MM.1S (cell line): Measurements from ENCODE around the gene JAKMIP2.
"Not testable (repeated sequence)": the region's sequence is repeated elsewhere in the genome, so short reads cannot be mapped to it uniquely, and the experiment has no call there.

ENCODE experiments used
- DNase-seq: peaks from one replicate; pipeline ENCODE4 v3.0.0-alpha.2; 2015
- H2AFZ ChIP-seq: fragments of 300-600 bp; sonication (generic); 2 replicates; pipeline ENCODE4 v1.6.0; 2016; ENCODE audit warnings: antibody characterized with exemption, low read length
- H3F3A ChIP-seq: fragments of 300-600 bp; sonication (generic); 2 replicates; pipeline ENCODE4 v1.6.1; 2016; ENCODE audit warnings: mild to moderate bottlenecking, antibody characterized with exemption, low read length, moderate library complexity, mixed read lengths; ENCODE audit not compliant: insufficient read depth
- H3K27ac ChIP-seq: fragments of 300-600 bp; sonication (generic); 2 replicates; pipeline ENCODE4 v1.5.1; 2016; ENCODE audit warnings: mild to moderate bottlenecking, low read length
- H3K27me3 ChIP-seq: fragments of 300-600 bp; sonication (generic); replicated peaks from 2 replicates; pipeline ENCODE4 v1.6.0; 2016; ENCODE audit warnings: low read length; ENCODE audit not compliant: insufficient read depth
- H3K36me3 ChIP-seq: fragments of 300-600 bp; sonication (generic); replicated peaks from 2 replicates; pipeline ENCODE4 v1.6.1; 2016; ENCODE audit warnings: mild to moderate bottlenecking, low read length, mixed read lengths; ENCODE audit not compliant: insufficient read depth
- H3K4me1 ChIP-seq: fragments of 300-600 bp; sonication (generic); 2 replicates; pipeline ENCODE4 v1.6.1; 2016; ENCODE audit warnings: low read length, mixed read lengths
- H3K4me2 ChIP-seq: fragments of 300-600 bp; sonication (generic); 2 replicates; pipeline ENCODE4 v1.6.0; 2016; ENCODE audit warnings: low read depth, low read length
- H3K4me3 ChIP-seq: fragments of 300-600 bp; sonication (generic); 2 replicates; pipeline ENCODE4 v1.5.1; 2016; ENCODE audit warnings: low read length, mixed read lengths
- H3K79me2 ChIP-seq: fragments of 300-600 bp; sonication (generic); 2 replicates; pipeline ENCODE4 v1.6.1; 2016; ENCODE audit warnings: mixed run types, low read length, mixed read lengths
- H3K9ac ChIP-seq: fragments of 300-600 bp; sonication (generic); 2 replicates; pipeline ENCODE4 v1.6.1; 2016; ENCODE audit warnings: low read length, mixed read lengths
- H3K9me2 ChIP-seq: fragments of 300-600 bp; sonication (generic); replicated peaks from 2 replicates; pipeline ENCODE4 v1.6.1; 2016; ENCODE audit warnings: mild to moderate bottlenecking, low read length, mixed read lengths; ENCODE audit not compliant: insufficient read depth
- H3K9me3 ChIP-seq: fragments of 300-600 bp; sonication (generic); replicated peaks from 2 replicates; pipeline ENCODE4 v1.6.1; 2016; ENCODE audit warnings: mild to moderate bottlenecking, low read length, mixed read lengths; ENCODE audit not compliant: insufficient read depth
- H4K20me1 ChIP-seq: fragments of 300-600 bp; sonication (generic); 2 replicates; pipeline ENCODE4 v1.6.1; 2016; ENCODE audit warnings: mild to moderate bottlenecking, low read length, moderate library complexity, mixed read lengths; ENCODE audit not compliant: insufficient read depth
- CTCF ChIP-seq: fragments of 300-600 bp; sonication (generic); IDR thresholded peaks from 2 replicates; pipeline ENCODE4 v1.5.1; 2016; ENCODE audit warnings: antibody characterized with exemption, low read length, mixed read lengths
- EZH2 ChIP-seq: fragments of 300-600 bp; sonication (generic); optimal IDR thresholded peaks from 2 replicates; pipeline ENCODE3; 2017; ENCODE audit warnings: low read depth, mild to moderate bottlenecking, antibody characterized with exemption, low read length, mixed read lengths
- EZH2phosphoT487 ChIP-seq: fragments of 300-600 bp; sonication (generic); IDR thresholded peaks from 2 replicates; pipeline ENCODE4 v1.6.1; 2018; ENCODE audit warnings: antibody characterized with exemption, low read length

The JAKMIP2 gene

GRCh38 chr5:147586832-147587231 is 195.7 kb downstream of the JAKMIP2 start:
- H3K4me2 ChIP-seq, result no peak overlapping the region
- H3K4me1 ChIP-seq, result no peaks in the 10 kb centered on the region
- no peak overlapping the region for H3K27ac ChIP-seq
- H3K79me2 ChIP-seq, result no peaks in the 10 kb centered on the region
- H2AFZ ChIP-seq, result no peak overlapping the region
- TF ChIP-seq EZH2phosphoT487, result no peak
- TF ChIP-seq EZH2, result no peak
- no peaks in the 10 kb centered on the region for H3K27me3 ChIP-seq
- no peak for DNase-seq
- no peak overlapping the region for H3K9ac ChIP-seq
- no peak overlapping the region for H3K4me3 ChIP-seq
- H3K9me3 ChIP-seq, result no peaks in the 10 kb centered on the region
- H3K36me3 ChIP-seq, result no peaks in the 10 kb centered on the region
- no peaks in the 10 kb centered on the region for H3K9me2 ChIP-seq
- H4K20me1 ChIP-seq, result no peaks in the 10 kb centered on the region
- no peaks in the 10 kb centered on the region for H3F3A ChIP-seq

- Histone ChIP-seq H3K4me3 (no peak overlapping the region), H3K4me1 (no peaks in the 10 kb centered on the region), H3K9me3 (no peaks in the 10 kb centered on the region), H2AFZ (no peak overlapping the region), H3K79me2 (no peaks in the 10 kb centered on the region), H3K9ac (no peak overlapping the region), H3K9me2 (no peaks in the 10 kb centered on the region), H3K36me3 (no peaks in the 10 kb centered on the region), H3F3A (no peaks in the 10 kb centered on the region), H3K4me2 (no peak overlapping the region), H4K20me1 (no peaks in the 10 kb centered on the region), H3K27ac (no peak overlapping the region), H3K27me3 (no peaks in the 10 kb centered on the region)
- no peak for DNase-seq
- no peak for TF ChIP-seq EZH2phosphoT487
- TF ChIP-seq CTCF, result no peak
- TF ChIP-seq EZH2, result no peak
Measured at GRCh38 chr5:147586221-147586620, 196.3 kb downstream of the JAKMIP2 start.

- H3K4me1 ChIP-seq, result not testable (repeated sequence)
Measured at GRCh38 chr5:147582272-147582671, 200.3 kb downstream of the JAKMIP2 start.

GRCh38 chr5:147580418-147580817 is 202.1 kb downstream of the JAKMIP2 start:
- H3K36me3 ChIP-seq, H3K79me2 ChIP-seq, H3F3A ChIP-seq, DNase-seq, H3K9me3 ChIP-seq, H3K4me2 ChIP-seq, H4K20me1 ChIP-seq, H3K27ac ChIP-seq, H2AFZ ChIP-seq, H3K4me1 ChIP-seq, H3K9ac ChIP-seq, H3K27me3 ChIP-seq, H3K4me3 ChIP-seq, H3K9me2 ChIP-seq: not testable (repeated sequence)

More at GRCh38 chr5:147582272-147582671, 200.3 kb downstream of the JAKMIP2 start:
- not testable (repeated sequence) for H3K79me2 ChIP-seq, H3F3A ChIP-seq, H2AFZ ChIP-seq, H3K9me2 ChIP-seq, H3K36me3 ChIP-seq, DNase-seq, H3K9ac ChIP-seq, H3K27me3 ChIP-seq, H4K20me1 ChIP-seq, H3K4me2 ChIP-seq, H3K9me3 ChIP-seq, H3K27ac ChIP-seq, H3K4me3 ChIP-seq
